Adrenal gland (tissue), 12 donors: ENCODE measurements around the gene PARP8. TPM values are rescaled to one million over a fixed set of nuclear protein-coding genes. Genes with fewer than 3 reads are reported as not detected.

ENCODE experiments used
- DNase-seq, 7 donors: peaks; one replicate each; pipeline ENCODE4 v3.0.0-alpha.2; 2019 to 2020
- H3K27ac ChIP-seq, 5 donors: fragments of 200-600 bp; sonication (generic) in 4 of 5; 1 replicate in 3 of 5; 2 replicates in 2 of 5; pipeline versions ENCODE4 v1.5.1 to v1.8.0; 2016 to 2020; ENCODE audit warnings: mild to moderate bottlenecking in 1 of 5
- H3K27me3 ChIP-seq: fragments of 200-600 bp; 2 replicates; pipeline ENCODE4 v1.8.0; 2021
- H3K36me3 ChIP-seq, 2 donors: fragments of 200-600 bp; replicated peaks in 1 of 2; 1 replicate in 1 of 2; 2 replicates in 1 of 2; pipeline versions ENCODE4 v1.5.1 to v1.8.0; 2018 to 2022
- H3K4me1 ChIP-seq, 2 donors: fragments of 200-600 bp; replicated peaks in 1 of 2; 1 replicate in 1 of 2; 2 replicates in 1 of 2; pipeline versions ENCODE4 v1.5.1 to v1.8.0; 2018 to 2021
- H3K4me3 ChIP-seq, 4 donors: fragments of 200-600 bp; sonication (generic) in 3 of 4; one replicate each; pipeline ENCODE4 v1.5.1; 2016 to 2018
- H3K9me3 ChIP-seq, 3 donors: fragments of 200-600 bp; sonication (generic) in 1 of 3; replicated peaks in 1 of 3; 1 replicate in 2 of 3; 2 replicates in 1 of 3; pipeline versions ENCODE4 v1.5.1 to v1.8.0; 2016 to 2021
- CTCF ChIP-seq, 6 experiments: fragments of 450-650 bp in 4 of 6; fragments of 200-600 bp in 2 of 6; sonication (generic) in 1 of 6; IDR thresholded peaks; 1 replicate in 5 of 6; 2 replicates in 1 of 6; pipeline versions ENCODE4 v1.5.1 to v1.8.0; 2016 to 2021; ENCODE audit warnings: antibody characterized with exemption in 6 of 6, mild to moderate bottlenecking in 2 of 6, moderate library complexity in 1 of 6
- POLR2A ChIP-seq, 2 donors: fragments of 450-650 bp; IDR thresholded peaks; one replicate each; pipeline ENCODE4 v1.6.1; 2017; ENCODE audit warnings: antibody characterized with exemption in 2 of 2, mild to moderate bottlenecking in 2 of 2, moderate library complexity in 1 of 2
- WGBS, 4 donors: extraction: QIAGEN DNeasy Blood & Tissue Kit in 2 of 4; methylation state at CpG; one replicate each; pipeline versions ENCODE4 v1.1.5 to v1.1.7; 2013 to 2017; 5-methylcytosine and 5-hydroxymethylcytosine counted together
- intact Hi-C, 2 donors: fragments of 100-400 bp; cut with DNase I; formaldehyde crosslinking; loops; one replicate each; pipeline versions ENCODE4 v1.14.1 to v1.15.0; 2022 to 2023
- polyA plus RNA-seq, 3 donors: library from polyadenylated mRNA; stranded (reverse); fragments of 200-250 nt in 2 of 3; fragments of 350-450 nt in 1 of 3; fragmentation: Illumina TruSeq in 1 of 3; extraction: RNeasy Lipid Tissue Mini Kit (QIAGEN cat#74804) in 1 of 3; gene quantifications; one replicate each; pipeline ENCODE4 v1.2.3, GENCODE V29; 2013 to 2014
- total RNA-seq, 9 donors: library from RNA; depleted of rRNA in 4 of 9; stranded (reverse); fragments of >200 nt in 4 of 9; fragments of 120-200 nt in 1 of 9; fragmentation: NEBNext Ultra II Directional in 1 of 9; extraction: Animal tissue kit (Norgen Biotek cat#: 25700) in 1 of 9; gene quantifications; one replicate each; pipeline versions ENCODE4 v1.1.0 to v1.2.4, GENCODE V29; 2013 to 2023
- donor health status: healthy with polysubstance abuse.
- donor health status: Bipolar disorder and iron deficiency.
- donor health status: DM: yes; HTN: yes; CAD: no.
- donor health status: DM: no; HTN: no; CAD: no.
- donor health status: DM: no; HTN: no; CAD: no.
- donor health status: DM: yes; HTN: yes; CAD: no.

PARP8 gene
- total and polyA plus RNA-seq, 12 donors, result 7.5 to 41.8 (median 24.0) TPM

- H3K27ac ChIP-seq, result no peak overlapping the region
- no peaks in the 10 kb centered on the region for H3K36me3 ChIP-seq
- peaks cover 0 to 11% of the 10 kb centered on the region in 2 donors for H3K4me1 ChIP-seq
- DNase-seq, result no peak
- no peaks in the 10 kb centered on the region for H3K9me3 ChIP-seq
- H3K27me3 ChIP-seq, result no peaks in the 10 kb centered on the region
- WGBS, 4 donors, result 88 to 94% (median 91%) methylated on average over 9 of the region's 9 CpGs
- no peak overlapping the region for H3K4me3 ChIP-seq
- intact Hi-C loops, result no loop called here
- no peak for TF ChIP-seq CTCF (IDR thresholded peaks at IDR 0.05)
- no peak for TF ChIP-seq POLR2A (IDR thresholded peaks at IDR 0.05)
Observed at GRCh38 chr5:50702615-50703366, 36.4 kb downstream of the PARP8 start.

GRCh38 chr5:50703367-50703666, 36.9 kb downstream of the PARP8 start:
- intact Hi-C loops, result no loop called here
- no peak overlapping the region for H3K4me3 ChIP-seq
- no peaks in the 10 kb centered on the region for H3K9me3 ChIP-seq
- H3K27me3 ChIP-seq, result no peaks in the 10 kb centered on the region
- no peak for DNase-seq
- TF ChIP-seq CTCF (IDR thresholded peaks at IDR 0.05) (no peak), POLR2A (IDR thresholded peaks at IDR 0.05) (no peak)
- H3K27ac ChIP-seq, result no peak overlapping the region
- no peaks in the 10 kb centered on the region for H3K36me3 ChIP-seq
- peaks cover 0 to 11% of the 10 kb centered on the region in 2 donors for H3K4me1 ChIP-seq
- 91 to 100% (median 95%) methylated on average over 1 of the region's 1 CpG for WGBS, 4 donors

- intact Hi-C loops, result no loop called here
- H3K27ac ChIP-seq, result no peak overlapping the region
- DNase-seq, result no peak
- no peaks in the 10 kb centered on the region for H3K36me3 ChIP-seq
- TF ChIP-seq CTCF (IDR thresholded peaks at IDR 0.05) (no peak), POLR2A (IDR thresholded peaks at IDR 0.05) (no peak)
- H3K4me1 ChIP-seq, result peaks cover 0 to 16% of the 10 kb centered on the region in 2 donors
- no peak overlapping the region for H3K4me3 ChIP-seq
- no peaks in the 10 kb centered on the region for H3K27me3 ChIP-seq
- no peaks in the 10 kb centered on the region for H3K9me3 ChIP-seq
- 91 to 93% (median 92%) methylated on average over 3 of the region's 3 CpGs for whole genome bisulfite sequencing, 4 donors
Observed at GRCh38 chr5:50704730-50705129, 38.3 kb downstream of the PARP8 start.

GRCh38 chr5:50709471-50709870, 43.0 kb downstream of the PARP8 start:
- 21 to 31% (median 30%) methylated on average over 1 of the region's 1 CpG for WGBS, 4 donors
- Histone ChIP-seq H3K27me3 (no peaks in the 10 kb centered on the region), H3K4me1 (peaks cover 6 to 33% of the 10 kb centered on the region in 2 donors), H3K4me3 (no peak overlapping the region), H3K9me3 (no peaks in the 10 kb centered on the region), H3K27ac (no peak overlapping the region), H3K36me3 (no peaks in the 10 kb centered on the region)
- TF ChIP-seq POLR2A (IDR thresholded peaks at IDR 0.05) (no peak), CTCF (IDR thresholded peaks at IDR 0.05) (no peak)
- intact Hi-C loops, result no loop called here
- DNase-seq, result no peak
